ENCODE measurements around the gene GNS. TPM values are rescaled to one million over a fixed set of nuclear protein-coding genes. Genes with fewer than 3 reads are reported as not detected.

The GNS gene
- total and polyA plus RNA-seq, 2 of the 13 experiments (the other 11 are each of a cell fraction or from before 2014, with no cell fraction given), result 49.8 to 51.0 TPM

GRCh38 chr12:64743206-64743605 lies 16.0 kb downstream of the GNS start:
- FAIRE-seq, result no peak

GRCh38 chr12:64742416-64742815 lies 16.8 kb downstream of the GNS start:
- H3K4me2 ChIP-seq (ENCODE audit: low read depth, low read length), result no peak overlapping the region
- H3K4me1 ChIP-seq (ENCODE audit: insufficient read depth, low read length), result peaks cover 27% of the 10 kb centered on the region
- H3K4me3 ChIP-seq (replicated peaks in 1 of 3; ENCODE audit: insufficient read depth in 1 of 3, low read depth in 2 of 3, low read length in 3 of 3), result no peak overlapping the region
- no peak for FAIRE-seq
- BruUV-seq (replicated peaks), result no TSS peak
- no peak for ATAC-seq
- in situ Hi-C loops (cut with HindIII; ENCODE audit: extremely low pct_ligation_motif_present, low pct_unique_long_range_greater_than_20kb), result no loop called here
- peaks cover 20 to 57% of the 10 kb centered on the region in 2 experiments; a peak in 4 of 5 replicates for H3K36me3 ChIP-seq (replicated peaks in 1 of 2; ENCODE audit: control insufficient read depth in 1 of 2, insufficient read depth in 2 of 2, low read length in 2 of 2)
- no peaks in the 10 kb centered on the region for H4K20me1 ChIP-seq (ENCODE audit: insufficient read depth, low read length)
- 88% methylated on average over 3 of the region's 3 CpGs for WGBS (ENCODE audit: low lambda C conversion rate)
- DNase-seq (ENCODE audit: low spot score), result no peak
- no peak overlapping the region for H3K27ac ChIP-seq (ENCODE audit: extremely low read length, insufficient read depth, low read length)
- POLR2A ChIA-PET, result no interaction called here
- H3K9ac ChIP-seq (ENCODE audit: insufficient read depth, low read depth, low read length), result no peak overlapping the region
- no peaks in the 10 kb centered on the region for H3K79me2 ChIP-seq (ENCODE audit: insufficient read depth, low read length)
- H2AFZ ChIP-seq (ENCODE audit: low read length), result no peak overlapping the region
- no peaks in the 10 kb centered on the region for H3K27me3 ChIP-seq (ENCODE audit: control insufficient read depth in 1 of 2, insufficient read depth in 2 of 2, low read length in 2 of 2)
- intact Hi-C loops (cut with micrococcal nuclease; ENCODE audit: unreplicated experiment), result no loop called here
- CTCF ChIA-PET (ENCODE audit: low intra/inter-chr PET ratio, low total read pairs), result no interaction called here
- H3K9me3 ChIP-seq (ENCODE audit: low read length), result no peaks in the 10 kb centered on the region
- TF ChIP-seq ZNF878 (CRISPR knock-in tag; IDR thresholded peaks at IDR 0.05), result no peak
- no peak for TF ChIP-seq ZKSCAN5 (CRISPR knock-in tag; IDR thresholded peaks at IDR 0.05)
- TF ChIP-seq AKNA (CRISPR knock-in tag; IDR thresholded peaks at IDR 0.05; ENCODE audit: borderline replicate concordance), result no peak

More at GRCh38 chr12:64743206-64743605, 16.0 kb downstream of the GNS start:
- H3K27ac ChIP-seq (ENCODE audit: extremely low read length, insufficient read depth, low read length), result no peak overlapping the region
- ChIA-PET POLR2A (no interaction called here), CTCF (ENCODE audit: low intra/inter-chr PET ratio, low total read pairs) (no interaction called here)
- no peak overlapping the region for H3K4me3 ChIP-seq (replicated peaks in 1 of 3; ENCODE audit: insufficient read depth in 1 of 3, low read depth in 2 of 3, low read length in 3 of 3)
- no peaks in the 10 kb centered on the region for H3K27me3 ChIP-seq (ENCODE audit: control insufficient read depth in 1 of 2, insufficient read depth in 2 of 2, low read length in 2 of 2)
- H3K9me3 ChIP-seq (ENCODE audit: low read length), result no peaks in the 10 kb centered on the region
- no peak for ATAC-seq
- H3K4me1 ChIP-seq (ENCODE audit: insufficient read depth, low read length), result peaks cover 27% of the 10 kb centered on the region
- H3K79me2 ChIP-seq (ENCODE audit: insufficient read depth, low read length), result no peaks in the 10 kb centered on the region
- in situ Hi-C loops (cut with HindIII; ENCODE audit: extremely low pct_ligation_motif_present, low pct_unique_long_range_greater_than_20kb), result no loop called here
- BruUV-seq (replicated peaks), result no TSS peak
- no peaks in the 10 kb centered on the region for H4K20me1 ChIP-seq (ENCODE audit: insufficient read depth, low read length)
- intact Hi-C loops (cut with micrococcal nuclease; ENCODE audit: unreplicated experiment), result no loop called here
- no peak for TF ChIP-seq NR0B2 (CRISPR knock-in tag; IDR thresholded peaks at IDR 0.05)
- H3K36me3 ChIP-seq (replicated peaks in 1 of 2; ENCODE audit: control insufficient read depth in 1 of 2, insufficient read depth in 2 of 2, low read length in 2 of 2), result peaks cover 18 to 57% of the 10 kb centered on the region in 2 experiments; a peak in 4 of 5 replicates
- no peak for DNase-seq (ENCODE audit: low spot score)
- H3K9ac ChIP-seq (ENCODE audit: insufficient read depth, low read depth, low read length), result no peak overlapping the region
- 93% methylated on average over 3 of the region's 3 CpGs for WGBS (ENCODE audit: low lambda C conversion rate)
- no peak overlapping the region for H3K4me2 ChIP-seq (ENCODE audit: low read depth, low read length)
- H2AFZ ChIP-seq (ENCODE audit: low read length), result no peak overlapping the region

All from HepG2 (cell line).